SK-MEL-5 (cell line): ENCODE results near the gene RASAL2. TPM values are rescaled to one million over a fixed set of nuclear protein-coding genes. Genes with fewer than 3 reads are reported as not detected.

Experiments used
- DNase-seq: peaks from one replicate; pipeline ENCODE4 v3.0.0-alpha.2; 2016; ENCODE audit warnings: low read depth, low spot score
- in situ Hi-C: cut with HindIII; loops from 2 replicates; pipeline ENCODE4 v1.10.0; 2016; ENCODE audit warnings: low sequenced_read_pairs, high pct_unique_total_duplicates, low pct_unique_long_range_greater_than_20kb
- total RNA-seq: library from RNA; depleted of rRNA; stranded (reverse); fragments of >200 nt; shearing (Covaris generic); gene quantifications from 2 replicates; pipeline ENCODE4 v1.2.3, GENCODE V29; 2014

Gene RASAL2
- total RNA-seq, 1 experiment from 2014 or later = 10.2 TPM

DNA sequence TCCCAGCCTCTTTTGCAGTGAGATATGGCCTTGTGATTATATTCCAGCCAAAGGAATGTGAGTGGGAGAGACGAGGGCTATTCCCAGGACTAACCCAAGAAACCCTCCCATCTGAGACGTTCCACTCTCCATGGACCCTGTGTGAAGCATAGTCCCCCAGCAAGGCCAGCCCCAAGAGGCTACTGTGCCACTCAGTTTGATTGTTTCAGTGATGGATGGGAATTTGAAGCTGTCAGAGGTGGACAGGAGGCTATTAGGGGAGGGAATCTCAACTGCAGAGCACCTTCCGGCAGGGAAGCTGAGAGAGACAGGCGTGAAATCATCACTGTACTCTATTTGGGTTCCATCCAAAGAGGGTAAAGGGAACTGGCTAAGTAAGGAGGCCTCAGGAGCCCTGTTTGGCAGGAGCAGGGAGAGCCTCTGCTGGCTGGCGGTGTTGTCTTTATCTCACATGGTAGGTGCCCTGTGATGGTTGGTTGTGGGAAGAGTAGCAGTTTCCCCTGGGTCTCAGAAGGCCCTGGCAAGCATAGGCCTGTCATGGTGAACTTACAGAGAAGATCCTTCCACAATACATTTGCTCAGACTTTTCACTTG lies 415.6 kb downstream of the RASAL2 start:
- in situ Hi-C loops = no loop called here
- no peak for DNase-seq

DNA sequence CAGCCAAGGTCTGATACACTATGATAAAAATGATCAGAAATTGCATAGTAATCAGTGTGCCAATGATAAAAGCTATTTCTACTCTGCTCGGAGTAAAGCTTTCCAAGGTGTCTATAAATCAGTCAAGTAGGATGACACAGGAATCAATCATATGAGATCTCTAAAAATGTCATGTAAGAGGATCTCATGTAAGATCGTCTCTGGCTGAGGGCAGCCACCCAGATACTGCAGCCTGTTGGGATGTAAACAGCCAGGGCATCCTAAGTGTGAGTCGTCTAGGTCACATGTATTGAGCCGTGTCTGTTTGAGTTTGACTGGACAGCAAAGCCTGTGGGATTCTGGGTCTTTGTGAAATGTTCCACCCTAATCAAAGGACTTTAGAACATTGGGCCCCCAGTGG lies 416.3 kb downstream of the RASAL2 start:
- DNase-seq = no peak
- in situ Hi-C loops = no loop called here

DNA sequence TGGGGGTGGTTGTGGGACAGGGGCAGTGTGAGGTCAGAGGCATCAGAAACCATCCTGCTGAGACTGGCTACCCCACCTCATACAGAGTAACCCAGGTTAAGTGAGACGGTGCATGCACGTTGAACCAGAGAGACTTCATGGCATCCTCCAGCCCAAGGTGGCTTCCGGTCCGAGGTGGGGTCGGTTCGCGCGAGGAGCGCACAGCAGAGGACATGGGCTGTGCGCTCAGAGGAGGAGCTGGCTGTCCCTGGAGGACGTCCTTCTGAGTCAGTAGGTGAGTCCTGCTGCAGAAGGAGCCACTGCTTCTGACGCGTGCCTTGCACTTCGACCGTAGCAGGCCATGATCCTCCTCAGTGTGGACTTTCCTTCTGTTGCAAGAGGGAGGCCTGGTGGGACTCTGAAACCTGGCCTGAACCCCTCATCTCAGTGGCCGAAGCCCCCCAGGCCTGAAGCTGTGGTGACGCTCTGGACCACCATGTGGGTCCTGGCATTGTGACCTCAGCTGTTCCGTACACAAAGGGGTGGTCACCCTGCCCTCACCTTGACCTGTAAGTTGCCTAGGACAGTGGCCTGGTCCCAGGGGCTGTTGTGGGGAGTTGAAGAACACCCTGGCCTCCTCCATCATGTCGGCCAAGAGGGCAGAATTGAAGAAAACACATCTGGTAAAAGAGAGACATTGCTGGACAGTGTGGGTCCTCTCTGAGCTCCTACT lies 418.8 kb downstream of the RASAL2 start, which contains the start of gene TEX35:
TSS of gene TEX35 (plus strand) at position 544 of the 712 bp plus-strand sequence. CDS start at position 624, 80 bp downstream.
- in situ Hi-C loops = no loop called here
- DNase-seq = no peak

DNA sequence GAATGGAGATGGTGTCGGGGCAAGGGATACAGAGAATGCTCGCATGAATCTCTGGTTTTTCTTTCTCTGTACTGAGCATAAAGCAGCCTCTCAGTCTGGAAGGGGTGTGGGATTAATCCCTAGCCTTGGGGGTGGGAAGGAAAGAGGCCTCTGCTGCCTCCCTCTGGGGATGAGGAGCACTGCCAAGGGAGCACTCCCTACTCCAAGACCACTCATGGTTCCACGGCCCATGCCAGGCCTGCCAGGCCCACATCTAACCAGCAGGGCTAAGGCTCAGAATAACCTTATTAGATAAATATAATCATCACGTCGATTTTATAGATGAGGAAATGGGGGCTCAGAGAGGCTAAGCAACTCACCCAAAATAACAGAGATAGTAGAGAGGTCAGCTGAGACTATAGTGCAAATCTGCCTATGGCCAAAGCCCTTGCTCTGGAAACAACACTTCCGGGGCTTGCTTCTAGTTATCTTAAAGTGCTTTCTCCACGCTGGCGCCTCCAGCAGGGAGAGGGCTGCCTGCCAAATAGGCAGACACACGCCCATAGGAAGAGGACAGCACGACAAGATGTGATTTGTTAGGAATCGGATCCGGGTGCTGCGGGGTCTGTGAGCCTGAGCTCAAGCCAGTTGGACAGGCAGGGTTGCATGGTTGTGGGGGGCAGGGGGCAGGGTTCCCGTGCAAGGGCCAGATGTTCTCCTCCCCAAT lies 419.5 kb downstream of the RASAL2 start:
- peak; percentile 4 for DNase-seq
- in situ Hi-C loops = no loop called here

DNA sequence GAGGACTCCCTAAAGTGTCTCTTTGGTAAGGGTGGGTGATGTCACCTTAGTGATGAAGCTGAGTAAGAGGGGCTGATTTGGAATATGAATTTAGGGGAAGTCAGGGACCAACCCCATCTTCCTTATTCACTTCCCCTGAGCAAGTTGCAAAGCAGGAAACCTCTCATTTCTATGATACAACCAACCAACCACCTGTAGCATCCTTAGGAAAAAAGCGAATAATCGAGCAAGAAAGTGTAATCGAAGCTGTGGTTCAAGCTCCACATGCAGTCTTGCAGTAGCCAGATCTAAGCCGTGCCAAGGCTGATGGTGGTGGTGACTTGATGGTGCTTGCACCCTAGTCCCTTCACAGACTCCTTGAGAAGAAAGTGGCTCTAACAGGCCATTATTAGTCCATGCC lies 422.2 kb downstream of the RASAL2 start:
- no peak for DNase-seq
- in situ Hi-C loops = no loop called here

DNA sequence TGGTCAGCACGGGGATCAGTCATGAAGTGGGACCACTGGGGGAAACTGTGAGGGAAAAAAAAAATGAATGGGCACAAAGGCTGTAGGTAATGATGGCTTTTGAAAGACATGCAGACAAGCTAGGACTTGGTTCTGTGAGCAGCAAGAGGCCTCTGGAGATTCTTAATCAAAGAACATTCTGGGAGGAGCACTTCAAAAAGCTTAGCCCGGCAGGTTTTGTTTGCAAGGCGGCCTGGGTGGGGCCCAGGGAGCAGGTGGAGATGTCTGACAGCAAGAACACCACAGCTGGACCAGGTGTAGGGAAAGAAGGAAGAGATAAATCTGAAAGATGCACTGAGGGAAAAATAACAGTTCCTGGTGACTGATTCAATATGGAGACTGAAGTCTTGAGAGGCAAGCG lies 425.0 kb downstream of the RASAL2 start:
- in situ Hi-C loops = no loop called here
- no peak for DNase-seq

DNA sequence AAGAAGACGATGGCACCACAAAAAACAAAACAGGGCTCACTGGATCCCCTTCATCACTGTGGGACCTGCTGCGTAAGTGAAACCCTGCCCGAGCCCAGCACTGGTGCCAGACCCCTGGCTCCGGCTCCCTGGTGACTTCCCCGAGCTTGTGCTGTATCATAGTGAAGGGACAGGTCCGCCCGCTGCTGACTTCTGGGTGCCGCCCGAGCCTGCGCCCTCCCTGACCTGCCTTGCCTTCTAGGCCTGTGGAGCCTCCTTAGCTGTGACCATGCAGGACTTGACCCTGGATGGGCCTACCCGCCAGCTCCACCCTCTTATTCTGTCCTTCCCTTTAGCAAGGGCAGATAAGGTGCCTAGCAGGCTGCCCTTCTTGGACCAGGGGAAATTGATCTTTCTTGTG lies 426.9 kb downstream of the RASAL2 start:
- DNase-seq = no peak
- in situ Hi-C loops = loop anchor here (10.0 kb wide), 1 partner anchor 484 kb away; no protein-coding TSS in a partner anchor

DNA sequence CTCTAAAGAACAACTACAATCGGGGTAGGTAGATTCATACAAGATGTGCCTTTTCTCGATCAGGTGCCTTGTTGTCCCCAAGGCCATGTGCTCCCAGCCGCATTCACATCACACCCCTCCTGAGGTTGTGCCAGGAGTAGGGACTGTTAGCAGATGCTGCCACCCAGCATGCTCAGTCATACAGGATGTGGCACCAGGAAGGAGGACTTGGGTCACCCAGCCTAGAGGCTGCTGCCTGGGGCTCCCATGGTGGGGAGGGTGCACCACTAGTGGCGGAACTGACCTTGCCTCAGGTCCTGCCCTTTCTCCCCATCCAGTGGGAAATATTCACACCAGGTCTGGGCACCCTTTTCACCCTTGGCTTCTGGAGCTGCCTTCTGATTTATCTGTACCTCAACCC lies 427.3 kb downstream of the RASAL2 start:
- DNase-seq = no peak
- in situ Hi-C loops = loop anchor here (10.0 kb wide), 1 partner anchor 484 kb away; no protein-coding TSS in a partner anchor

DNA sequence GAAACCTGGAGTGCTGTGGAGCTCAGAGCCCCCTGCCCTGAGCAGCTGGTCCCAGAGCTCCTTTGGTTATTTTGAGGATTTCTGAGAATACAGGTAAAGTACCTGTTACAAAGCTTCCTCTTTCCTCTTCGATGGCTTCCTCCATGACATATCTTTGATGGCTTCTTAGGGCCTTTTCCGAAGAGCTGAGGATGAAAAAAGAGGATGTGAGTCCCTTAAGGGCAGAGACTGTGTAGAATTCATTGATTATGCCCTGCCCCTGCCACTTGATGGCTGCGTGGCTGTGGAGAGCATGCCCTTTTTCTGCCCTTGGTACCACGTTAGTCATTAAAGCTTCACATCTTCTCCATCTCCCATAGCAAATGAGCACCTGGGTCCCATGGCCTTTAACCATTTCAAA lies 433.2 kb downstream of the RASAL2 start:
- DNase-seq = no peak
- in situ Hi-C loops = loop anchor here (10.0 kb wide), 1 partner anchor 478 kb away; no protein-coding TSS in a partner anchor

DNA sequence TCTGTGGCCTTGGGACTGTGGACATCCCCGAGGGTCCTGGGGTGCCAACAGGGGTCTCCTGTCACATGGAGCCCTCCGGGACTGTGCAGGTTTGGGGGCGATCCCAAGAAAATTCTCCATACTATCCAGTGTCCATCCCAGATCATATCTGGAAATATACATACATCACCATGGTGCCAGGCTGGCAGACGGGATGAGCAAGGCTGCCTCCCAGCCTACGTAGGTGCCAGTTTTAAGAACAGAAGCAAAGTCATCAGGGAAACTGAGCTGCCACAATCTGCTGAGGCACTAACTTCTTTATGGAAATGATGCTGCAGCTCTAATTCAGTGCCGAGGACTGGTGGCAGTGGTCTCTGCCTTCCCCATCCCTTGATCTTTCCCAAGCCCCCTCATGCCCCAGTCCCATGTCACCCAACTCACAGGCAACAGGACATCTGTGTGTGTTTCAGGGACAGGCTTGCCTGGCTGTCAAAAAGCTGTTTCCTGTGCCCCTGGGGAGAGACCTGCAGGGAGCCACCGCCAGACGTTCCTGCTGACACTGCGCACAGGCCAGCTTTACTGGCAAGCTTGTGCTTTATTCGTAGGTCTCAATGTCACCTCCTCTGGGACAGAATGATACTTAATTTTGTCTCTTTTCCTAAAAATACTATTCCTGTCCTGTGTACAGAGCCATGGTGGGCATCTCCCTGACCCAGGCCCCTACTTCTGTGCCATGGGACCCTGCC lies 434.5 kb downstream of the RASAL2 start:
- no peak for DNase-seq
- in situ Hi-C loops = loop anchor here (10.0 kb wide), 1 partner anchor 476 kb away; no protein-coding TSS in a partner anchor

DNA sequence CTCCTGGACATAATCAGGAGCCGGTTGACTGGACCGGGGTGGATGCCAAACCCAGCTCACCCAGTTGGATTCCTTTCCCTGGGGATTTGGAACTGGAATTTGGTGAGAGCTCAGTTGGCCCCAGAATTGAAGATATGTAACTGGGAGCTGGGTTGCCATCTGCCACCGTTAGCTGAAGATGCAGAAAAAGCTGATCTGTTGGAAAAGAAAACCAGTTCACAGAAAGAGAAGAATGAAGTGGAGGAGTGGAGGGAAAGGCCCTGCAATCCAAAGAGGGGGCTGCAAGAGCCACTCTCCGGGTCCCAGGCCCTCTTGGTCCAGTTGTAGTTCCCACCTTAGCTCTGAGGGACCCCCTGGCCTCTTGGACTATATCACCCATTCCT lies 435.0 kb downstream of the RASAL2 start:
- in situ Hi-C loops = loop anchor here (10.0 kb wide), 1 partner anchor 476 kb away; no protein-coding TSS in a partner anchor
- no peak for DNase-seq

DNA sequence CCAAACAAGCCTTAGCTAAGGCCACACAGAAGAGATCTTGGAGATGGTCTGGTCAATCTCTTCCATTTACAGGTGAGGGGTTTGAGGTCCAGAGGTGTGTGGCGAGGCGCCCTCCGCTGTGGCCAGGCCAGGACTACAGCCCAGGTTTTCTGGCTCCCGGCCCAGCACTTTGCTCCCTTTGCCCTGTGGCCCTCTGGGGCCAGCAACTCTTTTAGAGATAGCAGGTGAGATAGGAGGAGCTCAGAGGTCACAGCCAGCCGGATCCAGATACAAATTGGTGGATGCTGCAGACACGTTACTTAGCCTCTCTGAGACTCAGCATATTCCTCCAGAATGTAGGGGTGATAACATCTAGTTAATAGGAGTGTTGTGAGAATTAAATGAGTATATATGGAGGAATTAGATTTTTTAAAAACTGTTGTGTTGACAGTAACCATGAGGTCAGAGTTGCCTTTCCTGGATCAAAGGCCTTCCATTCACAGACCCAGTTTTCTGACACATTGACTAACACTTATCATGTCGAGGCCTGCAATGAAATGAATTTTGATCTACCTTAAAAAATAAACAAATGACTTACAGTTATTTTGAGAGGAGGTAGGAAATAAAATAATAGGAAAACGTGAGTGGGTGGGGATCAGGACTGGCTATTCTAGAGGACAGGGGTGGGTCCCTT lies 435.6 kb downstream of the RASAL2 start:
- in situ Hi-C loops = loop anchor here (10.0 kb wide), 1 partner anchor 475 kb away; no protein-coding TSS in a partner anchor
- DNase-seq = no peak

DNA sequence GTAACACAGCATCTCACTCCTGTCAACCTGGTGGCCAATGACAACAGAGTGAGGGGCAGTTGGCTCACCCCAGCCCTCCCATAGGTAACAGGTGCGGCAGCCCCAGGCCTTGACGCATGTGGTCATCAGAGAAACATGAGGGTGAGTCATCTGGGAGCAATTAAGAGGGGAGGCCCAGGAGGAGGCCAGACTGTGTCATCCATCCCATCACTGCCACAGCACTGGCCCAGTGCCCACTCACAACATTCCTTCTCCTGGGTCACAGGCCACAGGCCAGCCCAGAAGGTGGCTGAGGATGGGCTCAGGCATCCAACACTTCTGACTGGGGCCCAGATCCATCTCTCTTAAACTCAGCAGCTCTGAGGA lies 436.1 kb downstream of the RASAL2 start:
- no peak for DNase-seq
- in situ Hi-C loops = no loop called here

DNA sequence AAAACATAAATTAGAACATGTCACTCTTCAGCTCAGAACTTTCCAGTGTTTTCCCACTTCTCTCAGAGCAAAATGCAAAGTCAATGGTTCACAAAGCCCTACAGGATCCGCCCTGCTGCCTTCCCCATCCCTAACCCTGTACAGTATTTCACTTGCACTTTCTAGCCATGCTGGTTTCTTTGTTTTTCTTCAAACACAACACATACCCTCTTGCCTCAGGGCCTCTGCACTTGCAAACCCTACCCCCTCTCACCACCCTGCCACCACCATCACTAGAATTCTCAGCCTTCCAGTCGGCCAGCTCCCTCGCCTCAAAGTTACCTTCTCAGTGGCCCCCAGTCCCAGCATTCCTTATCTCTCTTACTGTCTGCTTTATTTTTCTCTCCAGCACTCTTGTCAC lies 436.6 kb downstream of the RASAL2 start:
- no peak for DNase-seq
- in situ Hi-C loops = no loop called here

DNA sequence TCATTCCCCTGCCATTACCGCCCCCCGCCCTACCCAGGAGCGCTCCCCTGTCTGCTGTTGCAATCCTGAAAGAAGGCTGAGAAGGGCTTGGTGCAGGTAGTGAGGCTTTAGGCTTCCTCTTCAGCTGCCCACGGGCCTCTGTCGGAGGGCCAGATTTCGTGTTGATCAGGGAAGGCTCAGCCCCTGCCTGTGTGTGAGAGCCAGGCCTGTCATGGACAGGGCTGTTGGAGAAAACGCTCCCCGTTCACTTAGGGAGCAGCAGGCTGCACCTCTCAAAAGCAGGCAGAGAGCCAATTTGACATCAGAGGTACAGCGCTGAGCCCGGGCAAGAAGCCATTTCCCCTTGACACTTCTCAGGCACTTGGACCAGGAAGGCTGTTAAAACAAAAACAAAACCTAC lies 438.0 kb downstream of the RASAL2 start:
- in situ Hi-C loops = no loop called here
- no peak for DNase-seq

DNA sequence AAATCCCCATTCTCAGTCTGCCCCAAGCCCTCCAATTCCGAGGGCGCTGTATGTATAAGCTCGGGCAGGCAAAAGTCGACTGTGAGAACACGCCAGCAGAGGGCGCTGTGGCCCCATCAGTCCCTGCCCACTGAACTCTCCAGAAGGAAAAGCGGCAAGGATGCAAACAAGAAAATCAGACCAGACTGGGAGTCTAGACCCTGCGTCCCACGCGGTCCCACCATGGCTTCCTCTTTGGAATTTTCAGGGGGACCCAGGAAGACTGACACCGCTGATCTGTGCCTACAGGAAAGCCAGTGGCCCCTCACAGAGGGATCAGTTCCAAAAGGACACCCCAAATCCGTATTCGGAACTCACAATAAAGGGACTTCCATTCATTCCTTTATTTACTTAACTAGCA lies 438.5 kb downstream of the RASAL2 start:
- DNase-seq = peak; percentile 82
- in situ Hi-C loops = no loop called here

DNA sequence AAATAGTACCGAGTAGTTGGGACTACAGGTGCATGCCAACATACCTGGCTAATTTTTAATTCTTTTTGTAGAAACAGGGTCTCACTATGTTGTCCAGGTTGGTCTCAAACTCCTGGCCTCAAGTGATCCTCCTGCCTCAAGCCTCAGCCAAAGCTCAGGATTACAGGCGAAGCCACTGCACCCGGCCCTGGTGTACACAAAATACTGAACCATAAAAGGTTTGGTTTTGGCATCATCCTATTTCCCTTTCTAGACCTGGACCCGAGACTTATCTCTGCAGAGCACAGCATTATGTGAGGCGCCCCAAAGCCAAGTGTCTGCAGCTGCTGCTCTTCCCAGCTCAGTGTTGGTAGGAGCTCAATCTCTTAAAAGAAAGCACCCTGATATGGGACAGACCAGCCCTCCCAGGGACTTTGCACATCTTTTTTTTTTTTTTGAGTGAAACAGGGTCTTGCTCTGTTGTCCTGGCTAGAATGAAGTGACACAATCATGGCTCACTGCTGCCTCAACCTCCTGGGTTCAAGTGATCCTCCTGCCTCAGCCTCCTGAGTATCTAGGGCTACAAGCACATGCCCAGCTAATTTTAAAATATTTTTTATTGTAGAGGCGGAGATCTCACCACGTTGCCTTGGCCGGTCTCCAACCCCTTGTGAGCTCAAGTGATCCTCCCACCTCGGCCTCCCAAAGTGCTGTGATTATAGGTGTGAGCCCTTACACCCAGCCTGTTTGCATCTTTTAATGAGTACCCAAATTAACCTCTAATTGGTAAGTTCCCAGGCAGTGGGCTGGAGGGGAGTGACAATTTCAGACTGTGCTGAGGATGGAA lies 439.4 kb downstream of the RASAL2 start:
- in situ Hi-C loops = no loop called here
- no peak for DNase-seq
